GM23338 (cell line): ENCODE results near the gene FXYD2. TPM values are rescaled to one million over a fixed set of nuclear protein-coding genes. Genes with fewer than 3 reads are reported as not detected.

Experiments
- ATAC-seq: fragments of 200-7000 bp; cut with Tn5 transposase; 3 replicates; pipeline ENCODE4 v1.9.1; 2020
- DNase-seq: peaks from one replicate; pipeline ENCODE4 v3.0.0-alpha.2; 2015; ENCODE audit warnings: low spot score
- H2AFZ ChIP-seq: fragments of 200-600 bp; sonication (generic); 2 replicates; pipeline ENCODE4 v1.8.0; 2016; ENCODE audit warnings: antibody characterized with exemption, mild to moderate bottlenecking, moderate library complexity
- H3F3A ChIP-seq: fragments of 200-600 bp; sonication (generic); replicated peaks from 2 replicates; pipeline ENCODE4 v1.8.0; 2017; ENCODE audit warnings: antibody characterized with exemption, mixed run types, low read depth
- H3K27ac ChIP-seq: fragments of 200-600 bp; sonication (generic); 2 replicates; pipeline ENCODE4 v1.6.1; 2016; ENCODE audit warnings: low read depth
- H3K27me3 ChIP-seq: fragments of 200-600 bp; sonication (generic); 2 replicates; pipeline ENCODE4 v1.8.0; 2016; ENCODE audit warnings: mild to moderate bottlenecking, mixed run types, moderate library complexity; ENCODE audit not compliant: insufficient read depth
- H3K36me3 ChIP-seq: fragments of 200-600 bp; sonication (generic); 2 replicates; pipeline ENCODE4 v1.8.0; 2016; ENCODE audit warnings: mild to moderate bottlenecking; ENCODE audit not compliant: insufficient read depth
- H3K4me1 ChIP-seq: fragments of 200-600 bp; sonication (generic); 2 replicates; pipeline ENCODE4 v1.8.0; 2016; ENCODE audit warnings: mild to moderate bottlenecking, moderate library complexity; ENCODE audit not compliant: insufficient read depth
- H3K4me2 ChIP-seq: fragments of 200-600 bp; sonication (generic); 2 replicates; pipeline ENCODE4 v1.7.1; 2017; ENCODE audit warnings: mixed run types
- H3K4me3 ChIP-seq: fragments of 200-600 bp; sonication (generic); 2 replicates; pipeline ENCODE4 v1.6.1; 2016; ENCODE audit warnings: mixed run types
- H3K79me2 ChIP-seq: fragments of 200-600 bp; sonication (generic); replicated peaks from 2 replicates; pipeline ENCODE4 v1.8.0; 2017; ENCODE audit warnings: mild to moderate bottlenecking; ENCODE audit not compliant: insufficient read depth
- H3K9me2 ChIP-seq: fragments of 200-600 bp; sonication (generic); 2 replicates; pipeline ENCODE4 v1.8.0; 2017; ENCODE audit not compliant: insufficient read depth
- H4K20me1 ChIP-seq: fragments of 200-600 bp; sonication (generic); replicated peaks from 2 replicates; pipeline ENCODE4 v1.8.0; 2017; ENCODE audit warnings: mild to moderate bottlenecking; ENCODE audit not compliant: insufficient read depth
- H3K27ac Mint-ChIP-seq: 2 replicates; pipeline ENCODE4 v1.8.0; 2020; ENCODE audit warnings: inconsistent platforms, mild to moderate bottlenecking, moderate library complexity, mixed read lengths
- H3K27me3 Mint-ChIP-seq: 3 replicates; pipeline ENCODE4 v1.8.0; 2022; ENCODE audit warnings: low read depth, mild to moderate bottlenecking, moderate library complexity, mixed read lengths, inconsistent platforms; ENCODE audit not compliant: insufficient read depth, poor library complexity
- H3K36me3 Mint-ChIP-seq: 3 replicates; pipeline ENCODE4 v1.8.0; 2021; ENCODE audit warnings: low read depth, mild to moderate bottlenecking, inconsistent platforms, moderate library complexity, mixed read lengths
- H3K4me1 Mint-ChIP-seq: 3 replicates; pipeline ENCODE4 v1.8.0; 2020; ENCODE audit warnings: mild to moderate bottlenecking, inconsistent platforms, mixed read lengths
- H3K4me3 Mint-ChIP-seq: 3 replicates; pipeline ENCODE4 v1.8.0; 2021; ENCODE audit warnings: moderate library complexity, mild to moderate bottlenecking, inconsistent platforms, mixed read lengths
- H3K9me3 Mint-ChIP-seq: 3 replicates; pipeline ENCODE4 v1.8.0; 2020; ENCODE audit warnings: moderate library complexity, mild to moderate bottlenecking, inconsistent platforms, mixed read lengths
- CREB1 ChIP-seq: fragments of 250-450 bp; sonication (Bioruptor Pico); IDR thresholded peaks from 2 replicates; pipeline ENCODE4 v1.5.0; 2020; ENCODE audit warnings: low read depth, mild to moderate bottlenecking, moderate library complexity
- EZH2 ChIP-seq: fragments of 200-600 bp; sonication (generic); IDR thresholded peaks from one replicate; pipeline ENCODE4 v1.8.0; 2017; ENCODE audit warnings: antibody characterized with exemption, mild to moderate bottlenecking, low read depth; ENCODE audit not compliant: unreplicated experiment
- EZH2phosphoT487 ChIP-seq: fragments of 200-600 bp; sonication (generic); IDR thresholded peaks from one replicate; pipeline ENCODE4 v1.8.1; 2018; ENCODE audit warnings: antibody characterized with exemption; ENCODE audit not compliant: unreplicated experiment
- JUNB ChIP-seq: IDR thresholded peaks from one replicate; pipeline ENCODE4 v1.6.1; 2016; ENCODE audit warnings: antibody characterized with exemption; ENCODE audit not compliant: unreplicated experiment
- NANOG ChIP-seq: IDR thresholded peaks from 2 replicates; pipeline ENCODE4 v1.6.1; 2016; ENCODE audit warnings: antibody characterized with exemption, borderline replicate concordance
- POLR2AphosphoS5 ChIP-seq: IDR thresholded peaks from 2 replicates; pipeline ENCODE4 v1.6.1; 2016; ENCODE audit warnings: antibody characterized with exemption, low read depth
- STAT1 ChIP-seq: IDR thresholded peaks from one replicate; pipeline ENCODE4 v1.6.1; 2016; ENCODE audit warnings: antibody characterized with exemption; ENCODE audit not compliant: unreplicated experiment
- ZNF114 ChIP-seq: fragments of 250-450 bp; sonication (Bioruptor Pico); IDR thresholded peaks from 2 replicates; pipeline ENCODE4 v1.5.0; 2020; ENCODE audit warnings: mild to moderate bottlenecking, moderate library complexity
- ZNF331 ChIP-seq: fragments of 250-450 bp; sonication (Bioruptor Pico); IDR thresholded peaks from 2 replicates; pipeline ENCODE4 v1.5.0; 2020; ENCODE audit warnings: low read depth, mild to moderate bottlenecking, moderate library complexity
- polyA plus RNA-seq: library from polyadenylated mRNA; unstranded; fragments of >200 nt; fragmentation: Nextera tagmentation; extraction: Ambion mirVana; gene quantifications from 2 replicates; pipeline ENCODE4 v1.2.1, GENCODE V29; 2016
- total RNA-seq: library from RNA; depleted of rRNA; stranded (reverse); fragments of >200 nt; shearing (Covaris generic); gene quantifications from 2 replicates; pipeline ENCODE4 v1.2.3, GENCODE V29; 2014
- TF ChIP-seq, protein P1 (sequence below): IDR thresholded peaks from one replicate; pipeline ENCODE4 v1.6.1; 2018; ENCODE audit warnings: antibody characterized with exemption; ENCODE audit not compliant: unreplicated experiment
- TF ChIP-seq, protein P2 (sequence below), 2 experiments: fragments of 200-600 bp in 1 of 2; sonication (generic) in 1 of 2; conservative IDR thresholded peaks; 2 replicates each; pipeline versions ENCODE4 v1.5.1 to v1.6.1; 2016 to 2017; ENCODE audit warnings: antibody characterized with exemption in 2 of 2, low read depth in 2 of 2, mild to moderate bottlenecking in 2 of 2, moderate library complexity in 1 of 2
- TF ChIP-seq, protein P3 (sequence below): IDR thresholded peaks from 2 replicates; pipeline ENCODE4 v1.6.1; 2016; ENCODE audit warnings: antibody characterized with exemption

FXYD2 gene
- total and polyA plus RNA-seq, 2 experiments from 2014 or later: 0.59 to 1.4 TPM

DNA sequence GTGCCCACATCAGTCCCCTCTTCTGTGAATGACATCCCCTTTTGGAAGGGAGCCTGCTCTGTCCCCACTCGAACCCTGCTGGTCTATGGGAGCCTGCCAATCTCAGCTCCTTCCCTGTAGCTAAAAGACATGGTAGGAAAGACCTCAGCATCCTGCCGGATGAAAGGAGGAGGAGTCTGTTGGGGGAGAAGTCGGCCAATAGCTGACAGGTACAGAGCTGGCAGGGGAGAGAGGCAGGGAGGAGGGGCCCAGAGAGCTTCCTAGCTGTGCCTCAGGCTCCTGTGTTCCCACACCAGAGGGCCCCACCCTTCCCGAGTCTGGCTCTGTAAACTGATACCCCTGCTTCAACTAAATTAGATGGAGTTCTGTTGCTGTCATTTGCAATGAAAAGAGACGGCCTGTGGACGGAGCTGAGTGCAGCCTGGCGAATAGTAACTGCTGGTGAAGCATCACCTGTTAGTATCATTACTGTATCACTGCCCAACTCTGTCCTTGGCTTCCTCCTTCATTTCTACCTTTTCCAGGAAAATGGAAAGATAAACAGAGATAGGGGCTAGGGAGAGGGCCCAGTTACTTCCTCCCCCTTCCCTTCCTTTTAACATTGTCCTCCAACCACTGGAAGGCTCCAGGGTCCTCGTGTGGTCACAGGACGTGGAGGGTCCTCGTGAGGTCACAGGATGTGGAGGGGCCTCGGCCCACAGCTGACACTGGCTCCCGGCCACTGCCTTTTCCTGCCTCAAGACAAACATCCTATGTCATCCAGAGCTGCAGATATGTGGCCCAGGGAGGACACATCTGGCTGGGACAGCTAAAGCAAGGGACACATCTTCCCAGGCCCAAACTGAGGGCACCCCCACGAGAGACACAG is 36.8 kb upstream of the FXYD2 start:
- DNase-seq (peak; percentile 96), ATAC-seq (peak; percentile 100)
- Histone ChIP-seq H3F3A (no peaks in the 10 kb centered on the region), H2AFZ (no peak overlapping the region), H3K4me3 (no peak overlapping the region), H3K36me3 (no peaks in the 10 kb centered on the region), H3K4me2 (peak overlapping the region; percentile 64), H4K20me1 (peaks cover 9% of the 10 kb centered on the region), H3K4me1 (peaks cover 18% of the 10 kb centered on the region), H3K27me3 (no peaks in the 10 kb centered on the region), H3K9me2 (no peaks in the 10 kb centered on the region), H3K27ac (peak overlapping the region; percentile 45; the same call in 1 of the 2 replicates), H3K79me2 (peaks cover 28% of the 10 kb centered on the region)
- H3K4me3 Mint-ChIP-seq: peak overlapping the region; percentile 15; the same call in 1 of the 3 replicates
- no peaks in the 10 kb centered on the region; the same call in 2 of the 3 replicates for H3K9me3 Mint-ChIP-seq
- H3K27me3 Mint-ChIP-seq: peaks cover 3% of the 10 kb centered on the region
- no peak overlapping the region for H3K27ac Mint-ChIP-seq
- TF ChIP-seq NANOG: no peak
- TF ChIP-seq EZH2: no peak
- TF ChIP-seq CREB1 (CRISPR knock-in tag): no peak
- TF ChIP-seq, protein P1, sequence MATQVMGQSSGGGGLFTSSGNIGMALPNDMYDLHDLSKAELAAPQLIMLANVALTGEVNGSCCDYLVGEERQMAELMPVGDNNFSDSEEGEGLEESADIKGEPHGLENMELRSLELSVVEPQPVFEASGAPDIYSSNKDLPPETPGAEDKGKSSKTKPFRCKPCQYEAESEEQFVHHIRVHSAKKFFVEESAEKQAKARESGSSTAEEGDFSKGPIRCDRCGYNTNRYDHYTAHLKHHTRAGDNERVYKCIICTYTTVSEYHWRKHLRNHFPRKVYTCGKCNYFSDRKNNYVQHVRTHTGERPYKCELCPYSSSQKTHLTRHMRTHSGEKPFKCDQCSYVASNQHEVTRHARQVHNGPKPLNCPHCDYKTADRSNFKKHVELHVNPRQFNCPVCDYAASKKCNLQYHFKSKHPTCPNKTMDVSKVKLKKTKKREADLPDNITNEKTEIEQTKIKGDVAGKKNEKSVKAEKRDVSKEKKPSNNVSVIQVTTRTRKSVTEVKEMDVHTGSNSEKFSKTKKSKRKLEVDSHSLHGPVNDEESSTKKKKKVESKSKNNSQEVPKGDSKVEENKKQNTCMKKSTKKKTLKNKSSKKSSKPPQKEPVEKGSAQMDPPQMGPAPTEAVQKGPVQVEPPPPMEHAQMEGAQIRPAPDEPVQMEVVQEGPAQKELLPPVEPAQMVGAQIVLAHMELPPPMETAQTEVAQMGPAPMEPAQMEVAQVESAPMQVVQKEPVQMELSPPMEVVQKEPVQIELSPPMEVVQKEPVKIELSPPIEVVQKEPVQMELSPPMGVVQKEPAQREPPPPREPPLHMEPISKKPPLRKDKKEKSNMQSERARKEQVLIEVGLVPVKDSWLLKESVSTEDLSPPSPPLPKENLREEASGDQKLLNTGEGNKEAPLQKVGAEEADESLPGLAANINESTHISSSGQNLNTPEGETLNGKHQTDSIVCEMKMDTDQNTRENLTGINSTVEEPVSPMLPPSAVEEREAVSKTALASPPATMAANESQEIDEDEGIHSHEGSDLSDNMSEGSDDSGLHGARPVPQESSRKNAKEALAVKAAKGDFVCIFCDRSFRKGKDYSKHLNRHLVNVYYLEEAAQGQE: no peak
- TF ChIP-seq ZNF114 (CRISPR knock-in tag): no peak
- TF ChIP-seq EZH2phosphoT487: no peak
- no peak for TF ChIP-seq JUNB
- no peak for TF ChIP-seq STAT1
- no peak for TF ChIP-seq POLR2AphosphoS5
- TF ChIP-seq, protein P2, sequence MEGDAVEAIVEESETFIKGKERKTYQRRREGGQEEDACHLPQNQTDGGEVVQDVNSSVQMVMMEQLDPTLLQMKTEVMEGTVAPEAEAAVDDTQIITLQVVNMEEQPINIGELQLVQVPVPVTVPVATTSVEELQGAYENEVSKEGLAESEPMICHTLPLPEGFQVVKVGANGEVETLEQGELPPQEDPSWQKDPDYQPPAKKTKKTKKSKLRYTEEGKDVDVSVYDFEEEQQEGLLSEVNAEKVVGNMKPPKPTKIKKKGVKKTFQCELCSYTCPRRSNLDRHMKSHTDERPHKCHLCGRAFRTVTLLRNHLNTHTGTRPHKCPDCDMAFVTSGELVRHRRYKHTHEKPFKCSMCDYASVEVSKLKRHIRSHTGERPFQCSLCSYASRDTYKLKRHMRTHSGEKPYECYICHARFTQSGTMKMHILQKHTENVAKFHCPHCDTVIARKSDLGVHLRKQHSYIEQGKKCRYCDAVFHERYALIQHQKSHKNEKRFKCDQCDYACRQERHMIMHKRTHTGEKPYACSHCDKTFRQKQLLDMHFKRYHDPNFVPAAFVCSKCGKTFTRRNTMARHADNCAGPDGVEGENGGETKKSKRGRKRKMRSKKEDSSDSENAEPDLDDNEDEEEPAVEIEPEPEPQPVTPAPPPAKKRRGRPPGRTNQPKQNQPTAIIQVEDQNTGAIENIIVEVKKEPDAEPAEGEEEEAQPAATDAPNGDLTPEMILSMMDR (conservative IDR thresholded peaks at IDR 0.05; ENCODE audit: low read depth in 2 of 2): no peak
- TF ChIP-seq, protein P3, sequence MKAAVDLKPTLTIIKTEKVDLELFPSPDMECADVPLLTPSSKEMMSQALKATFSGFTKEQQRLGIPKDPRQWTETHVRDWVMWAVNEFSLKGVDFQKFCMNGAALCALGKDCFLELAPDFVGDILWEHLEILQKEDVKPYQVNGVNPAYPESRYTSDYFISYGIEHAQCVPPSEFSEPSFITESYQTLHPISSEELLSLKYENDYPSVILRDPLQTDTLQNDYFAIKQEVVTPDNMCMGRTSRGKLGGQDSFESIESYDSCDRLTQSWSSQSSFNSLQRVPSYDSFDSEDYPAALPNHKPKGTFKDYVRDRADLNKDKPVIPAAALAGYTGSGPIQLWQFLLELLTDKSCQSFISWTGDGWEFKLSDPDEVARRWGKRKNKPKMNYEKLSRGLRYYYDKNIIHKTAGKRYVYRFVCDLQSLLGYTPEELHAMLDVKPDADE: no peak
- no peak for TF ChIP-seq ZNF331
- no peaks in the 10 kb centered on the region for H3K36me3 Mint-ChIP-seq
- peaks cover 26% of the 10 kb centered on the region for H3K4me1 Mint-ChIP-seq
